Astrocyte of the spinal cord (primary cell): ENCODE results near the gene POU2AF1.

ENCODE experiments used
- DNase-seq: peaks from one replicate; pipeline ENCODE4 v3.0.0; 2011; ENCODE audit warnings: low read depth, low spot score
- H3K4me3 ChIP-seq: 2 replicates; pipeline ENCODE4 v1.5.1; 2011; ENCODE audit warnings: low read depth, mild to moderate bottlenecking, low read length, moderate library complexity
- in situ Hi-C: cut with HindIII; loops from 2 replicates; pipeline ENCODE4 v1.10.0; 2017; ENCODE audit warnings: low sequenced_read_pairs
- TF ChIP-seq, protein P1 (sequence below): IDR thresholded peaks from 2 replicates; pipeline ENCODE4 v1.5.1; 2012; ENCODE audit warnings: low read depth, mild to moderate bottlenecking, low read length, inconsistent platforms

Gene POU2AF1

DNA sequence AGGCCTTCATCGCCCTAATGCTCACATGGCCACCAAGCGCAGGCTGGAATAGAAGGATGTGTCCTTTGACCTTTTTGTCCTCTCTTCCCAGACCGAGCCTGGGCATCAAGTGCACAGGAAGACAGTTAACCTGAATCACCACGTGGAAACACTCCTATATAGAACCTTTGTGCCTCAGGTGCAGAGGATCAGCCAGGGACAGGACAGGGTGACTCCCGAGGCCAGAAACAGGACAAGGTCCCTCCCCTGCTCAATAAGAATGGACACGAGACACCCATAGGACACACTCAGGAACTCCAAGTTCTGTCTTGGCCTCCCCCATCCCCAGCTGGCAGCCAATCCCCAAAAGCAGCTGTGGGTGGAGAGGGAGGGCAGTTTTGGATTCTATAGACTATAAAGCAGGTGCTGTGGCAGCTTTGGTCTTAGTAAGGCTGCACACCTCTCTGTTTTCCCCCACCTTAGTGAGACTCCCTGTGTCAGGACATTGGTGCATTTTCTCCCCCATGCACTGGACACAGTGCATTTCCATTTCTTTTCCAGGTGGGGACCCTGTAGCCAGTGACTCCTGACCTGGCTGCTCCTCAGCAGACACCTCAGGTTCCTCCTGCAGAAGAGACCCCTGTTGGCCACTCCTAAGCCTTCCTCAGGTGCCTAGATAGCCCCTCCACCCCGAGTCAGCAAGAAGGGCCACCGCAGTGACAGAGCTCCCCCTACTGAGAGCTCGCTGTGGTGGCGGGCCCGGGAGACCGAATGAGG lies 43.6 kb upstream of the POU2AF1 start:
- in situ Hi-C loops, result no loop called here
- TF ChIP-seq, protein P1, sequence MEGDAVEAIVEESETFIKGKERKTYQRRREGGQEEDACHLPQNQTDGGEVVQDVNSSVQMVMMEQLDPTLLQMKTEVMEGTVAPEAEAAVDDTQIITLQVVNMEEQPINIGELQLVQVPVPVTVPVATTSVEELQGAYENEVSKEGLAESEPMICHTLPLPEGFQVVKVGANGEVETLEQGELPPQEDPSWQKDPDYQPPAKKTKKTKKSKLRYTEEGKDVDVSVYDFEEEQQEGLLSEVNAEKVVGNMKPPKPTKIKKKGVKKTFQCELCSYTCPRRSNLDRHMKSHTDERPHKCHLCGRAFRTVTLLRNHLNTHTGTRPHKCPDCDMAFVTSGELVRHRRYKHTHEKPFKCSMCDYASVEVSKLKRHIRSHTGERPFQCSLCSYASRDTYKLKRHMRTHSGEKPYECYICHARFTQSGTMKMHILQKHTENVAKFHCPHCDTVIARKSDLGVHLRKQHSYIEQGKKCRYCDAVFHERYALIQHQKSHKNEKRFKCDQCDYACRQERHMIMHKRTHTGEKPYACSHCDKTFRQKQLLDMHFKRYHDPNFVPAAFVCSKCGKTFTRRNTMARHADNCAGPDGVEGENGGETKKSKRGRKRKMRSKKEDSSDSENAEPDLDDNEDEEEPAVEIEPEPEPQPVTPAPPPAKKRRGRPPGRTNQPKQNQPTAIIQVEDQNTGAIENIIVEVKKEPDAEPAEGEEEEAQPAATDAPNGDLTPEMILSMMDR, result peak; percentile 74
- DNase-seq, result peak; percentile 23
- no peak overlapping the region for H3K4me3 ChIP-seq

DNA sequence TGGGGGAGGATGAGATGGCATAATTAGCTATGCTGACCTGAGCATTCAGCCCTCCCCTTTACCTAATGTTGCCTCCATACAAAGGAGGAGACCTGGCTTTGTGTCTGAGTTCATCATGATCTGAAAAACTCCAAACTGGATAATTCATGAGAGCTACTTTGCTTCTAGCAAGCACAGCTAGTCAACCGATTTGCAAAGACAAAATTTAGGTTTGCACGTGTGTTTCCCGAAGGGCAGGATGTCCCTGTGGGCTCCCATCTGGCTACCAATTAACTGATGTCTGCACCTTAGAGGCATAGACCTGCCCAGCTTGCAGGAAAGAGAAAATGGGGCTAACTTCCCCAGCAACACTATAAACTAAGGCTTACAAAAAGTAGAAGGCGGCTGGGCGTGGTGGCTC lies 42.2 kb upstream of the POU2AF1 start:
- H3K4me3 ChIP-seq, result no peak overlapping the region
- DNase-seq, result no peak
- TF ChIP-seq, protein P1, result no peak
- in situ Hi-C loops, result no loop called here

DNA sequence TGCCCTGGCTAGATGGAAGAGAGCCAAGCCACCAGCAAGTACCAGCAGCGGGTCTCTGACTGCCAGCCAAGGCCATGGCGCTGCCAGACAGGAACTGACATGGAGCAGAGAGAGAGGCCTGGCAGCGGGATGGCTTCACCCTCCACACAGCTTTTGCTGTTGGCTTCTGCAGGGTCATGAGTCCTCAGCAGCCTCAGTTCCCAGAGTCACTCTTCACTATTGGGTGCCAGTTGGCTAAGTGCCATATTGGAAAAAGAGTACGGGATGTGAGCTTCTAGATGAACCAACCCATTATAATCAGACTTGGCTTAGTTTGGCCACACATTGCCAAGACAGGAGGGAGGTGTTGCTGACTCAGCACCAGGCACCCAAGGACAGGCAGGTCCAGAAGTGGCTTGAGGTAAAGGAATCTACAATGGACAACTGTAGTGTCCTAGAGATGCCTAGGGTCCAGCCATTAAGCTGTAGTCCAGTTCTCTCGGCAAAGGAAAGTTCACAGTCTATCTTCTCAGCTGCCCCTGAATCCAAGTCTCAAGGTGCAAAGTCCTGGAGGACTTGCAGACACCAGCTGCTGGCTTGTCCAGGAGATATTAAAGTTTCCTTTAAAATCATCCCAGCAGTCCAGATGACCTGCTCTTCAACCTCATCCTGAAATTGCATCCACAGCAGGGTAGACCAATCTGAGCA lies 40.7 kb upstream of the POU2AF1 start:
- DNase-seq, result no peak
- TF ChIP-seq, protein P1, result no peak
- in situ Hi-C loops, result no loop called here
- no peak overlapping the region for H3K4me3 ChIP-seq

DNA sequence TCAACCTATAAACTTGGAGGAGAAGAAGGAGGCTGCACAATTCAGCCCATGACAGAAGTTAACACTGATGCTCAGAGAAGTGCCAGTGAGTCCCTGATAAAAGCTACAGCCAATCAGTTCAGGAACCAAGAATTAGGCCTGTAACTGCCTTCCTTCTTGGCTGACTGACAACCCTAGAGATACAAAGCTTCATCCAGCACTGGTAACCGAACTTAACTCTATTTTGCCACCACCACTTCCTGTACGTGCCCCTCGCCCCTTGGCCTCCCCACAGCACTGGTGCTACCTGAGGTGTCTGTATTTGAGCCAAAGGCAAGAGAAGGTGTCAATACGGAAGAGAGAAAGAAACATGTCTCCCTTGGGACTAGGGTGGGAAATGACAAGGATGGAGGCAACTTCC lies 40.1 kb upstream of the POU2AF1 start:
- TF ChIP-seq, protein P1, result no peak
- in situ Hi-C loops, result no loop called here

DNA sequence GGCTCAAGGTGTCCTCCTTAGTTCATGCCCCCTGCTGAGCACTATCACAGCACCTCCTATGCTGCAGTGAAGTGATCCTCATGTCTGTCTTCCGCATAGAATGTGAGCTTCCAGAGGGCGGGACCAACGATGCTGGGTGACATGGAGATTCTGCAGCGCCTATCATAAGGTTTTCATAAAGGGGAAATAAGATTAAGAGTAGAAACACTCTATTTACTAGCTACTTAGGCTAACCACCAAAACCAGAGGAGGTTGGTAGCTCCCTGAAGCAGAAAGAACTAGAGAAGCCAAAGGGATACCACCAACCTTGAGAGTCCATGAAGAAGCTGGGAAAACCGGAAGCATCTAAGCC lies 39.3 kb upstream of the POU2AF1 start:
- TF ChIP-seq, protein P1, result no peak
- no peak overlapping the region for H3K4me3 ChIP-seq
- in situ Hi-C loops, result no loop called here
- DNase-seq, result no peak

More for the DNA sequence above, 40.1 kb upstream of the POU2AF1 start:
- no peak for DNase-seq
- H3K4me3 ChIP-seq, result no peak overlapping the region

DNA sequence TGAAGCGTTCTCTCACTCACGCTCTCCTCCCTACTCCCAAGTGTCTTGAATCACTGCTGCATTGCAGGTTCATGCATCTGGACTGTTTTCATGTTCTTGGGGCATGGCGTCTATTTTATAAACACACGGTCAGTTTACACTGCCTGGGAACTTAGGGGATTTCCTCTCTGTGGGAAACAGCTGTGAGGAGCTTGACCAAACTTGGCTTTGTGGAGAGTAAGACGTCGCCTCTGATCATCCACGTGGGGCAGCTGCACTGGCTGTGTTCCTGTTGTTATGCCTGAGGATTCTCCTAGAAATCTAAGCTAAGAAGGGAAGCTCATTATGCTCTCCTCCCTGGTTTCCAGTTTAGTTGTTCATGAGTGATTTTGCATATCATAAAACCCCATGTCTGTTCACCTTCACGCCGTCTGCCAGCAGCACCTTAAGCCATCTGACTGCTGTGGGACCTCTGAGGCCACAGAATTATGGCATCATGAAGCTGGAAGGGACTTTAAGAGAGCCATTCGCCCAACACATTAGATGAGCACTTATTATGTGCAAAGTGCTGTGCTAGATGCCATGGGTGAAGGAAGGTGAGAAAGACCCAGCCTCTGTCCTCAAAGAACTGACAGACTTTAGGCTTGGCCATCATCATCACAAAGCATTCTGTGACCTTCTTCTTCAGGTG lies 38.8 kb upstream of the POU2AF1 start:
- TF ChIP-seq, protein P1, result no peak
- peak; percentile 86 for DNase-seq
- in situ Hi-C loops, result no loop called here

More for the DNA sequence above, 38.8 kb upstream of the POU2AF1 start:
- no peak overlapping the region for H3K4me3 ChIP-seq
